Testis (tissue), 3 donors: Measurements from ENCODE around the gene TEKTIP1. TPM values are rescaled to one million over a fixed set of nuclear protein-coding genes. Genes with fewer than 3 reads are reported as not detected.

Experiments
- DNase-seq: peaks from one replicate; pipeline ENCODE4 v3.0.0-alpha.2; 2019
- H3K27ac ChIP-seq, 2 donors: fragments of 200-600 bp; sonication (generic); one replicate each; pipeline ENCODE4 v1.5.1; 2019
- H3K27me3 ChIP-seq: fragments of 200-600 bp; sonication (generic); one replicate; pipeline ENCODE4 v1.5.1; 2019
- H3K36me3 ChIP-seq: fragments of 200-600 bp; sonication (generic); one replicate; pipeline ENCODE4 v1.5.1; 2017; ENCODE audit warnings: low read depth; ENCODE audit errors: missing control alignments
- H3K4me1 ChIP-seq: fragments of 200-600 bp; sonication (generic); one replicate; pipeline ENCODE4 v1.5.1; 2019
- H3K4me3 ChIP-seq, 2 donors: fragments of 200-600 bp; sonication (generic); one replicate each; pipeline ENCODE4 v1.5.1; 2017 to 2019
- H3K9me3 ChIP-seq: fragments of 200-600 bp; sonication (generic); one replicate; pipeline ENCODE4 v1.5.1; 2017
- POLR2A ChIP-seq: fragments of 450-650 bp; IDR thresholded peaks from one replicate; pipeline ENCODE4 v1.6.1; 2017; ENCODE audit warnings: antibody characterized with exemption, mild to moderate bottlenecking, moderate library complexity
- WGBS, 2 donors: methylation state at CpG; one replicate each; pipeline ENCODE4 v1.1.5; 2018; 5-methylcytosine and 5-hydroxymethylcytosine counted together
- intact Hi-C: fragments of 100-400 bp; cut with DNase I; formaldehyde crosslinking; loops from one replicate; pipeline ENCODE4 v1.15.1; 2023; ENCODE audit warnings: low total_unique reads
- polyA plus RNA-seq: library from polyadenylated mRNA; stranded (reverse); fragments of 350-450 nt; fragmentation: Illumina TruSeq; extraction: RNeasy Lipid Tissue Mini Kit (QIAGEN cat#74804); gene quantifications from one replicate; pipeline ENCODE4 v1.2.3, GENCODE V29; 2014; ENCODE audit warnings: low read depth, low replicate concordance; ENCODE audit not compliant: insufficient read depth
- total RNA-seq, 2 donors: library from RNA; depleted of rRNA; stranded (reverse); fragments of >200 nt; gene quantifications; one replicate each; pipeline ENCODE4 v1.2.3, GENCODE V29; 2016
- TF ChIP-seq, protein P1 (sequence below), 3 experiments: fragments of 450-650 bp in 2 of 3; fragments of 200-600 bp in 1 of 3; sonication (generic) in 1 of 3; IDR thresholded peaks; one replicate each; pipeline ENCODE4 v1.5.1; 2016 to 2019; ENCODE audit warnings: antibody characterized with exemption in 3 of 3, mild to moderate bottlenecking in 2 of 3, moderate library complexity in 1 of 3

TEKTIP1 gene
- total and polyA plus RNA-seq, 3 donors from 2014 or later = 35.8 to 68.2 (median 55.9) TPM

DNA sequence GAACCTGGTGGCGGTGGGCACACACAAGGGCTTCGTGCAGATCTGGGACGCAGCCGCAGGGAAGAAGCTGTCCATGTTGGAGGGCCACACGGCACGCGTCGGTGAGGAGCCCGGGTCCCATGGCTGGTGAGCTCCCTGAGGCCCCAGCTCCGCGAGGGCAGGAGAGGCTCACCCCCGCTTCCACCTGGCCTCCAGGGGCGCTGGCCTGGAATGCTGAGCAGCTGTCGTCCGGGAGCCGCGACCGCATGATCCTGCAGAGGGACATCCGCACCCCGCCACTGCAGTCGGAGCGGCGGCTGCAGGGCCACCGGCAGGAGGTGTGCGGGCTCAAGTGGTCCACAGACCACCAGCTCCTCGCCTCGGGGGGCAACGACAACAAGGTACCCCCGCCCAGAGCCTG is 7.3 kb upstream of the TEKTIP1 start:
- Histone ChIP-seq H3K27ac (no peak overlapping the region), H3K27me3 (no peaks in the 10 kb centered on the region), H3K4me3 (no peak overlapping the region), H3K4me1 (peaks cover 17% of the 10 kb centered on the region), H3K9me3 (no peaks in the 10 kb centered on the region), H3K36me3 (no peaks in the 10 kb centered on the region)
- no peak for DNase-seq
- intact Hi-C loops = no loop called here
- no peak for TF ChIP-seq POLR2A
- 88% methylated on average over 27 of the region's 29 CpGs; no CpG with 5 or more reads in 1 of the 2 donors for whole genome bisulfite sequencing, 2 donors

DNA sequence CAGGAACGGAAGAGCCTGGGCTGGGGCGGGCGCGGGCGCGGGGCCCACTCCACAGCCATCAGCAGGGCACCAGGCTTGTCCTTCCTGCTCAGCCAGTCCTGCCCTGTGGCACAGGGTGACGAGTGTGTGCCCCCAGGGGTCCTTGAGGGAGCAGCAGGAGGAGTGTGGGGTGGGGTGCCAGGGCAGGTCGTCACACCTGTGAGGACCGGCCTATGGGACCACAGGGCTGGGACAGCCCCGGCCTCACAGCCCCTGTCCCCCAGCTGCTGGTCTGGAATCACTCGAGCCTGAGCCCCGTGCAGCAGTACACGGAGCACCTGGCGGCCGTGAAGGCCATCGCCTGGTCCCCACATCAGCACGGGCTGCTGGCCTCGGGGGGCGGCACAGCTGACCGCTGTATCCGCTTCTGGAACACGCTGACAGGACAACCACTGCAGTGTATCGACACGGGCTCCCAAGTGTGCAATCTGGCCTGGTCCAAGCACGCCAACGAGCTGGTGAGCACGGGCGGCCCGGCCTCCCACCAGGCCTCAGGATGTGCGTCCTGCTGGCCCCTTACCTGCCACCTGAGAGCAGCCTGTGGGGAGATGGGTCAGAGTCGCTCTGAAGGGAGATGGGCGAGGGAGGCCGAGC is 6.7 kb upstream of the TEKTIP1 start:
- Histone ChIP-seq H3K9me3 (no peaks in the 10 kb centered on the region), H3K4me1 (peaks cover 23% of the 10 kb centered on the region), H3K27ac (no peak overlapping the region), H3K36me3 (no peaks in the 10 kb centered on the region), H3K4me3 (no peak overlapping the region), H3K27me3 (no peaks in the 10 kb centered on the region)
- no peak for DNase-seq
- no peak for TF ChIP-seq POLR2A
- TF ChIP-seq, protein P1, sequence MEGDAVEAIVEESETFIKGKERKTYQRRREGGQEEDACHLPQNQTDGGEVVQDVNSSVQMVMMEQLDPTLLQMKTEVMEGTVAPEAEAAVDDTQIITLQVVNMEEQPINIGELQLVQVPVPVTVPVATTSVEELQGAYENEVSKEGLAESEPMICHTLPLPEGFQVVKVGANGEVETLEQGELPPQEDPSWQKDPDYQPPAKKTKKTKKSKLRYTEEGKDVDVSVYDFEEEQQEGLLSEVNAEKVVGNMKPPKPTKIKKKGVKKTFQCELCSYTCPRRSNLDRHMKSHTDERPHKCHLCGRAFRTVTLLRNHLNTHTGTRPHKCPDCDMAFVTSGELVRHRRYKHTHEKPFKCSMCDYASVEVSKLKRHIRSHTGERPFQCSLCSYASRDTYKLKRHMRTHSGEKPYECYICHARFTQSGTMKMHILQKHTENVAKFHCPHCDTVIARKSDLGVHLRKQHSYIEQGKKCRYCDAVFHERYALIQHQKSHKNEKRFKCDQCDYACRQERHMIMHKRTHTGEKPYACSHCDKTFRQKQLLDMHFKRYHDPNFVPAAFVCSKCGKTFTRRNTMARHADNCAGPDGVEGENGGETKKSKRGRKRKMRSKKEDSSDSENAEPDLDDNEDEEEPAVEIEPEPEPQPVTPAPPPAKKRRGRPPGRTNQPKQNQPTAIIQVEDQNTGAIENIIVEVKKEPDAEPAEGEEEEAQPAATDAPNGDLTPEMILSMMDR (IDR thresholded peaks at IDR 0.05) = no peak
- WGBS, 2 donors = 87 to 93% methylated on average over 4 to 33 of the region's 33 CpGs
- intact Hi-C loops = no loop called here

DNA sequence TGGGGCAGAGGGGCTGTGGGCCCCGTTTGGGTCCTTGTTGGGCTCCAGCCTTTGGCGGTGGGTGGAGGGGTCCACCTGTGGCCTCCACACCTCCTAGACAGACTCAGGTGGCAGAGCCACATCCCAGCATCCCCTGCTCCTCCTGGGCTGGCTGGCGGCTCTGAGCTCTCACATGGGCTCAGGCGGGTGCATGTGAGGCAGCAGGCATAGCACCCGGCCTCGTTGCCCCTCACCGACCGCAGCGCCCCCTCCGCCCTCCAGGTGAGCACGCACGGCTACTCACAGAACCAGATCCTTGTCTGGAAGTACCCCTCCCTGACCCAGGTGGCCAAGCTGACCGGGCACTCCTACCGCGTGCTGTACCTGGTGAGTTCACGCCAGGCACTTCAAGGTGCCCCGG is 5.9 kb upstream of the TEKTIP1 start:
- no peak for DNase-seq

DNA sequence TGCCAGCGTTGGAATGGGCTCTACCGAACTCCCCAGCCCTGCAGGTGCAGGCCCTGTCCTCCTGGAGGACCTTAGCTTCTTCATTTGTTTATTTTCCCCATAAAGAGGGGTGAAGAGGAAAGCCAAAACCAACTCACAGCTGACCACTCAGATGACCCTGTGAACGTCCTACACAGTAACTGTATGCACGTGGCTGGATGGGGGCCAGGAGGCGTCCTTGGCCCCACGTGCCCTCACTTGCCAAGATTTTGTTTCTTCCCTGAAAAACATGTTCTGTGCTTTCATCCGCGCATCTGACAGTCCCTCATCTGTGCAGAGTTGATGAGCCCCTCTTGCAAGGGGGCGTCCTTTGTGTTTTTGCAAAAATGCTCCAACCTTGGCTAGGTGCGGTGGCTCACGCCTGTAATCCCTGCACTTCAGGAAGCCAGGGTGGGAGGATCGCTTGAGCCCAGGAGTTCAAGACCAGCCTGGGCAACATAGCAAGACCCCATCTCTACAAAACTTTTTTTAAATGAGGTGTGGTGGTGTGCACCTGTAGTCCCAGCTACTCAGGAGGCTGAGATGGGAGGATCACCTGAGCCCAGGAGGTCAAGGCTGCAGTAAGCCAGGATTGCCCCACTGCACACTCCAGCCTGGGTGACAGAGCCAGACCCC is 5.3 kb upstream of the TEKTIP1 start:
- Histone ChIP-seq H3K27ac (no peak overlapping the region), H3K27me3 (no peaks in the 10 kb centered on the region), H3K9me3 (no peaks in the 10 kb centered on the region), H3K36me3 (no peaks in the 10 kb centered on the region), H3K4me3 (no peak overlapping the region), H3K4me1 (peaks cover 29% of the 10 kb centered on the region)
- WGBS, 2 donors = 47 to 63% methylated on average over 12 of the region's 12 CpGs
- TF ChIP-seq, protein P1 (IDR thresholded peaks at IDR 0.05) = no peak
- peak; percentile 82 for DNase-seq
- intact Hi-C loops = no loop called here

More for the DNA sequence above, 5.9 kb upstream of the TEKTIP1 start:
- 82% methylated on average over 16 of the region's 17 CpGs; no CpG with 5 or more reads in 1 of the 2 donors for WGBS, 2 donors
- Histone ChIP-seq H3K36me3 (no peaks in the 10 kb centered on the region), H3K27ac (no peak overlapping the region), H3K4me1 (peaks cover 25% of the 10 kb centered on the region), H3K4me3 (no peak overlapping the region), H3K27me3 (no peaks in the 10 kb centered on the region), H3K9me3 (no peaks in the 10 kb centered on the region)
- no peak for TF ChIP-seq POLR2A
- TF ChIP-seq, protein P1 (IDR thresholded peaks at IDR 0.05) = no peak
- intact Hi-C loops = no loop called here

DNA sequence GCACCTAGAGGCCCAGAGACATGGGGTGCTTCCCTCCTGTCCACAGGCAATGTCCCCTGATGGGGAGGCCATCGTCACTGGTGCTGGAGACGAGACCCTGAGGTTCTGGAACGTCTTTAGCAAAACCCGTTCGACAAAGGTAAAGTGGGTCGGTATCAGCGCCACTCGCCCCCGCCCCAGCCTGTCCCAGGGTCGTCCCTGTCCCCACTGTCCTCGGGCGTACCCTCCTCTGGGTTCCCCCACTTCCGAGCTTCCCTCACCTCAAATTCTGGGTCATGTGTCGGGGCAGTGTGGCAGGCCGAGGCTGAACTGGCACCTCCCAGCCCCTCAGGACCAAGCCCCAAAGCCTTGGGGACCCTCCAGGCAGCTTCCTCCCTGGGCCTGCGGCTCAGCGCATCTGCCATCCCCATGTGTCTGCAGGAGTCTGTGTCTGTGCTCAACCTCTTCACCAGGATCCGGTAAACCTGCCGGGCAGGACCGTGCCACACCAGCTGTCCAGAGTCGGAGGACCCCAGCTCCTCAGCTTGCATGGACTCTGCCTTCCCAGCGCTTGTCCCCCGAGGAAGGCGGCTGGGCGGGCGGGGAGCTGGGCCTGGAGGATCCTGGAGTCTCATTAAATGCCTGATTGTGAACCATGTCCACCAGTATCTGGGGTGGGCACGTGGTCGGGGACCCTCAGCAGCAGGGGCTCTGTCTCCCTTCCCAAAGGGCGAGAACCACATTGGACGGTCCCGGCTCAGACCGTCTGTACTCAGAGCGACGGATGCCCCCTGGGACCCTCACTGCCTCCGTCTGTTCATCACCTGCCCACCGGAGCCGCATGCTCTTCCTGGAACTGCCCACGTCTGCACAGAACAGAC is 4.4 kb upstream of the TEKTIP1 start:
- DNase-seq = no peak
- TF ChIP-seq, protein P1 (IDR thresholded peaks at IDR 0.05) = no peak
- no peak for TF ChIP-seq POLR2A
- Histone ChIP-seq H3K27ac (no peak overlapping the region), H3K36me3 (no peaks in the 10 kb centered on the region), H3K4me3 (no peak overlapping the region), H3K27me3 (no peaks in the 10 kb centered on the region), H3K9me3 (no peaks in the 10 kb centered on the region), H3K4me1 (peaks cover 35% of the 10 kb centered on the region)
- 92 to 95% methylated on average over 25 to 38 of the region's 38 CpGs for WGBS, 2 donors
- intact Hi-C loops = no loop called here
